ENCODE results near the gene SLC37A4.
"Not testable (repeated sequence)": the region's sequence is repeated elsewhere in the genome, so short reads cannot be mapped to it uniquely, and the experiment has no call there.

Gene SLC37A4

GRCh38 chr11:119011476-119012053 is 19.1 kb downstream of the SLC37A4 start:
- H3K27me3 ChIP-seq (ENCODE audit: control insufficient read depth, insufficient read depth, low read length), result no peaks in the 10 kb centered on the region
- no peaks in the 10 kb centered on the region for H3K9me3 ChIP-seq (ENCODE audit: control insufficient read depth, low read length)
- no peak overlapping the region for H3K9ac ChIP-seq (ENCODE audit: low read length)
- no peak overlapping the region for H3K4me3 ChIP-seq (ENCODE audit: low read length)
- H3K36me3 ChIP-seq (ENCODE audit: control insufficient read depth, insufficient read depth, low read length), result peaks cover 18% of the 10 kb centered on the region
- H3K4me1 ChIP-seq (ENCODE audit: control insufficient read depth, insufficient read depth, low read length), result peaks cover 4% of the 10 kb centered on the region

GRCh38 chr11:119006656-119007055 is 24.0 kb downstream of the SLC37A4 start:
- H3K9me3 ChIP-seq (ENCODE audit: control insufficient read depth, low read length), result no peaks in the 10 kb centered on the region
- peaks cover 4% of the 10 kb centered on the region for H3K36me3 ChIP-seq (ENCODE audit: control insufficient read depth, insufficient read depth, low read length)
- no peaks in the 10 kb centered on the region for H3K4me1 ChIP-seq (ENCODE audit: control insufficient read depth, insufficient read depth, low read length)
- no peak overlapping the region for H3K9ac ChIP-seq (ENCODE audit: low read length)
- no peak overlapping the region for H3K4me3 ChIP-seq (ENCODE audit: low read length)
- H3K27me3 ChIP-seq (ENCODE audit: control insufficient read depth, insufficient read depth, low read length), result no peaks in the 10 kb centered on the region

- H3K4me3 ChIP-seq (ENCODE audit: low read length), result no peak overlapping the region
- no peaks in the 10 kb centered on the region for H3K27me3 ChIP-seq (ENCODE audit: control insufficient read depth, insufficient read depth, low read length)
- H3K4me1 ChIP-seq (ENCODE audit: control insufficient read depth, insufficient read depth, low read length), result peaks cover 9% of the 10 kb centered on the region
- H3K9ac ChIP-seq (ENCODE audit: low read length), result no peak overlapping the region
- H3K9me3 ChIP-seq (ENCODE audit: control insufficient read depth, low read length), result no peaks in the 10 kb centered on the region
- no peaks in the 10 kb centered on the region for H3K36me3 ChIP-seq (ENCODE audit: control insufficient read depth, insufficient read depth, low read length)
Measured at GRCh38 chr11:119000906-119001305, 29.8 kb downstream of the SLC37A4 start.

- H3K4me1 ChIP-seq (ENCODE audit: control insufficient read depth, insufficient read depth, low read length), result peaks cover 9% of the 10 kb centered on the region
- H3K27me3 ChIP-seq (ENCODE audit: control insufficient read depth, insufficient read depth, low read length), result no peaks in the 10 kb centered on the region
- peak overlapping the region; percentile 64 for H3K4me3 ChIP-seq (ENCODE audit: low read length)
- H3K9me3 ChIP-seq (ENCODE audit: control insufficient read depth, low read length), result no peaks in the 10 kb centered on the region
- H3K9ac ChIP-seq (ENCODE audit: low read length), result peak overlapping the region; percentile 58
- no peaks in the 10 kb centered on the region for H3K36me3 ChIP-seq (ENCODE audit: control insufficient read depth, insufficient read depth, low read length)
Measured at GRCh38 chr11:118998822-118999221, 31.9 kb downstream of the SLC37A4 start.

- Histone ChIP-seq H3K9me3 (ENCODE audit: control insufficient read depth, low read length) (no peaks in the 10 kb centered on the region), H3K4me1 (ENCODE audit: control insufficient read depth, insufficient read depth, low read length) (peaks cover 9% of the 10 kb centered on the region), H3K36me3 (ENCODE audit: control insufficient read depth, insufficient read depth, low read length) (no peaks in the 10 kb centered on the region), H3K9ac (ENCODE audit: low read length) (peak overlapping the region; percentile 58), H3K27me3 (ENCODE audit: control insufficient read depth, insufficient read depth, low read length) (no peaks in the 10 kb centered on the region), H3K4me3 (ENCODE audit: low read length) (peak overlapping the region; percentile 64)
Measured at GRCh38 chr11:118998388-118998717, 32.3 kb downstream of the SLC37A4 start.

- peak within 1 kb of the TSS; percentile 64 for H3K4me3 ChIP-seq (ENCODE audit: low read length)
- no peaks in the 10 kb centered on the region for H3K36me3 ChIP-seq (ENCODE audit: control insufficient read depth, insufficient read depth, low read length)
- H3K9ac ChIP-seq (ENCODE audit: low read length), result peak within 1 kb of the TSS; percentile 58
- H3K27me3 ChIP-seq (ENCODE audit: control insufficient read depth, insufficient read depth, low read length), result no peaks in the 10 kb centered on the region
- H3K4me1 ChIP-seq (ENCODE audit: control insufficient read depth, insufficient read depth, low read length), result peaks cover 9% of the 10 kb centered on the region
- no peaks in the 10 kb centered on the region for H3K9me3 ChIP-seq (ENCODE audit: control insufficient read depth, low read length)
Measured at GRCh38 chr11:118997627-118998387, 32.9 kb downstream of the SLC37A4 start, which contains the start of gene CENATAC. Gene CENATAC (plus strand): TSS chr11:118998138. CDS start chr11:118998198, 60 bp downstream.

GRCh38 chr11:118996926-118997626 is 33.6 kb downstream of the SLC37A4 start:
- H3K4me1 ChIP-seq (ENCODE audit: control insufficient read depth, insufficient read depth, low read length), result peaks cover 9% of the 10 kb centered on the region
- no peaks in the 10 kb centered on the region for H3K36me3 ChIP-seq (ENCODE audit: control insufficient read depth, insufficient read depth, low read length)
- peak overlapping the region; percentile 58 for H3K9ac ChIP-seq (ENCODE audit: low read length)
- peak overlapping the region; percentile 64 for H3K4me3 ChIP-seq (ENCODE audit: low read length)
- H3K27me3 ChIP-seq (ENCODE audit: control insufficient read depth, insufficient read depth, low read length), result no peaks in the 10 kb centered on the region
- H3K9me3 ChIP-seq (ENCODE audit: control insufficient read depth, low read length), result no peaks in the 10 kb centered on the region

GRCh38 chr11:118991486-118992038 is 39.1 kb downstream of the SLC37A4 start:
- not testable (repeated sequence) for H3K9me3 ChIP-seq (ENCODE audit: control insufficient read depth, low read length); H3K27me3 ChIP-seq (ENCODE audit: control insufficient read depth, insufficient read depth, low read length); H3K36me3 ChIP-seq (ENCODE audit: control insufficient read depth, insufficient read depth, low read length); H3K4me3 ChIP-seq (ENCODE audit: low read length); H3K9ac ChIP-seq (ENCODE audit: low read length); H3K4me1 ChIP-seq (ENCODE audit: control insufficient read depth, insufficient read depth, low read length)

- Histone ChIP-seq H3K9ac (ENCODE audit: low read length) (no peak overlapping the region), H3K4me3 (ENCODE audit: low read length) (no peak overlapping the region), H3K27me3 (ENCODE audit: control insufficient read depth, insufficient read depth, low read length) (no peaks in the 10 kb centered on the region), H3K4me1 (ENCODE audit: control insufficient read depth, insufficient read depth, low read length) (no peaks in the 10 kb centered on the region), H3K9me3 (ENCODE audit: control insufficient read depth, low read length) (no peaks in the 10 kb centered on the region), H3K36me3 (ENCODE audit: control insufficient read depth, insufficient read depth, low read length) (no peaks in the 10 kb centered on the region)
Measured at GRCh38 chr11:118988280-118988679, 42.4 kb downstream of the SLC37A4 start.

GRCh38 chr11:118984825-118985224 is 45.9 kb downstream of the SLC37A4 start:
- no peaks in the 10 kb centered on the region for H3K36me3 ChIP-seq (ENCODE audit: control insufficient read depth, insufficient read depth, low read length)
- H3K4me3 ChIP-seq (ENCODE audit: low read length), result no peak overlapping the region
- H3K9me3 ChIP-seq (ENCODE audit: control insufficient read depth, low read length), result no peaks in the 10 kb centered on the region
- no peak overlapping the region for H3K9ac ChIP-seq (ENCODE audit: low read length)
- peaks cover 9% of the 10 kb centered on the region for H3K27me3 ChIP-seq (ENCODE audit: control insufficient read depth, insufficient read depth, low read length)
- peaks cover 7% of the 10 kb centered on the region for H3K4me1 ChIP-seq (ENCODE audit: control insufficient read depth, insufficient read depth, low read length)

GRCh38 chr11:118984337-118984736 is 46.3 kb downstream of the SLC37A4 start:
- not testable (repeated sequence) for H3K4me1 ChIP-seq (ENCODE audit: control insufficient read depth, insufficient read depth, low read length); H3K27me3 ChIP-seq (ENCODE audit: control insufficient read depth, insufficient read depth, low read length); H3K4me3 ChIP-seq (ENCODE audit: low read length); H3K9me3 ChIP-seq (ENCODE audit: control insufficient read depth, low read length); H3K36me3 ChIP-seq (ENCODE audit: control insufficient read depth, insufficient read depth, low read length); H3K9ac ChIP-seq (ENCODE audit: low read length)

All from mucosa of stomach (tissue), 1 donor.